Measurements from ENCODE around the gene BCAR1. TPM values are rescaled to one million over a fixed set of nuclear protein-coding genes. Genes with fewer than 3 reads are reported as not detected.

The BCAR1 gene
- polyA plus RNA-seq, 1 donor (not counting 4 experiments of a cell fraction or from before 2014, with no cell fraction given): 17.8 TPM

- no peak overlapping the region for H3K4me2 ChIP-seq (ENCODE audit: control insufficient read depth, extremely low read depth, insufficient read depth, low read depth, low read length)
- FAIRE-seq (no peak), DNase-seq (ENCODE audit: low read depth, low spot score) (no peak)
- H4K20me1 ChIP-seq (ENCODE audit: control insufficient read depth, extremely low read depth, insufficient read depth, low read length): no peaks in the 10 kb centered on the region
- peaks cover 5% of the 10 kb centered on the region for H3K4me1 ChIP-seq (ENCODE audit: control insufficient read depth, extremely low read depth, insufficient read depth, low read length)
- H3K27ac ChIP-seq (ENCODE audit: control insufficient read depth, insufficient read depth, low read length): no peak overlapping the region
- H2AFZ ChIP-seq (ENCODE audit: control insufficient read depth, low read length): no peak overlapping the region
- no peaks in the 10 kb centered on the region for H3K9me3 ChIP-seq (ENCODE audit: control insufficient read depth, low read depth, low read length)
- no peaks in the 10 kb centered on the region for H3K9me1 ChIP-seq (ENCODE audit: control insufficient read depth, extremely low read depth, insufficient read depth, low read length)
- no peak overlapping the region for H3K4me3 ChIP-seq (ENCODE audit: control insufficient read depth in 2 of 3, extremely low read depth in 1 of 3, insufficient read depth in 2 of 3, low read depth in 1 of 3, low read length in 3 of 3)
- no peak overlapping the region for H3K9ac ChIP-seq (ENCODE audit: control insufficient read depth, extremely low read depth, insufficient read depth, low read length)
- TF ChIP-seq EZH2 (IDR thresholded peaks at IDR 0.05; ENCODE audit: low read length) (no peak), CTCF (optimal IDR thresholded peaks at IDR 0.05 in 1 of 3, IDR thresholded peaks at IDR 0.05 in 1 of 3, conservative IDR thresholded peaks at IDR 0.05 in 1 of 3; ENCODE audit: extremely low read depth in 1 of 3, insufficient read depth in 2 of 3, low read length in 3 of 3) (no peak)
- peaks cover 13 to 18% of the 10 kb centered on the region in 2 experiments for H3K36me3 ChIP-seq (ENCODE audit: control insufficient read depth in 2 of 2, extremely low read depth in 1 of 2, insufficient read depth in 2 of 2, low read length in 2 of 2)
- H3K79me2 ChIP-seq (ENCODE audit: control insufficient read depth, insufficient read depth, low read length): no peaks in the 10 kb centered on the region
- dilution Hi-C loops (cut with MboI; ENCODE audit: extremely low pct_ligation_motif_present, low sequenced_read_pairs): no loop called here
- H3K27me3 ChIP-seq (ENCODE audit: control insufficient read depth, extremely low read depth, insufficient read depth, low read length): no peaks in the 10 kb centered on the region
These were observed 45.2 kb upstream of the BCAR1 start for GRCh38 chr16:75296606-75297005.

GRCh38 chr16:75294773-75295459 lies 43.5 kb upstream of the BCAR1 start:
- Histone ChIP-seq H4K20me1 (ENCODE audit: control insufficient read depth, extremely low read depth, insufficient read depth, low read length) (no peaks in the 10 kb centered on the region), H3K4me3 (ENCODE audit: control insufficient read depth in 2 of 3, extremely low read depth in 1 of 3, insufficient read depth in 2 of 3, low read depth in 1 of 3, low read length in 3 of 3) (no peak overlapping the region), H3K79me2 (ENCODE audit: control insufficient read depth, insufficient read depth, low read length) (no peaks in the 10 kb centered on the region), H3K4me2 (ENCODE audit: control insufficient read depth, extremely low read depth, insufficient read depth, low read depth, low read length) (no peak overlapping the region), H3K9me3 (ENCODE audit: control insufficient read depth, low read depth, low read length) (no peaks in the 10 kb centered on the region), H3K27me3 (ENCODE audit: control insufficient read depth, extremely low read depth, insufficient read depth, low read length) (no peaks in the 10 kb centered on the region), H3K9ac (ENCODE audit: control insufficient read depth, extremely low read depth, insufficient read depth, low read length) (no peak overlapping the region), H3K9me1 (ENCODE audit: control insufficient read depth, extremely low read depth, insufficient read depth, low read length) (no peaks in the 10 kb centered on the region), H3K36me3 (ENCODE audit: control insufficient read depth in 2 of 2, extremely low read depth in 1 of 2, insufficient read depth in 2 of 2, low read length in 2 of 2) (peaks cover 14 to 19% of the 10 kb centered on the region in 2 experiments), H3K4me1 (ENCODE audit: control insufficient read depth, extremely low read depth, insufficient read depth, low read length) (no peaks in the 10 kb centered on the region), H3K27ac (ENCODE audit: control insufficient read depth, insufficient read depth, low read length) (no peak overlapping the region), H2AFZ (ENCODE audit: control insufficient read depth, low read length) (no peak overlapping the region)
- no peak for FAIRE-seq
- no peak for TF ChIP-seq EZH2 (IDR thresholded peaks at IDR 0.05; ENCODE audit: low read length)
- no peak for TF ChIP-seq CTCF (optimal IDR thresholded peaks at IDR 0.05 in 1 of 3, IDR thresholded peaks at IDR 0.05 in 1 of 3, conservative IDR thresholded peaks at IDR 0.05 in 1 of 3; ENCODE audit: extremely low read depth in 1 of 3, insufficient read depth in 2 of 3, low read length in 3 of 3)
- dilution Hi-C loops (cut with MboI; ENCODE audit: extremely low pct_ligation_motif_present, low sequenced_read_pairs): no loop called here
- DNase-seq (ENCODE audit: low read depth, low spot score): no peak

All from keratinocyte (primary cell).